ENCODE measurements around the gene CD79B. TPM values are rescaled to one million over a fixed set of nuclear protein-coding genes. Genes with fewer than 3 reads are reported as not detected.
A peak's percentile ranks its signal among the peaks of the same experiment; 100 is the strongest.

The CD79B gene
- total and polyA plus RNA-seq, 10 of the 15 experiments (the other 5 are each of a cell fraction or from before 2014, with no cell fraction given): 17.5 to 148 (median 79.1) TPM

GRCh38 chr17:63946440-63947363 is 14.6 kb upstream of the CD79B start (continued):
- TF ChIP-seq ZBTB40 (IDR thresholded peaks at IDR 0.05; ENCODE audit: borderline replicate concordance): no peak
- TF ChIP-seq RCOR1 (conservative IDR thresholded peaks at IDR 0.05; ENCODE audit: low read depth, low read length): no peak
- no peak for TF ChIP-seq ZNF207 (IDR thresholded peaks at IDR 0.05; ENCODE audit: borderline replicate concordance)
- TF ChIP-seq PML (IDR thresholded peaks at IDR 0.05; ENCODE audit: low read length): no peak
- TF ChIP-seq RBBP5 (conservative IDR thresholded peaks at IDR 0.05): no peak
- no peak for TF ChIP-seq USF2 (IDR thresholded peaks at IDR 0.05; ENCODE audit: borderline replicate concordance, low read depth, low read length)
- TF ChIP-seq MEF2B (IDR thresholded peaks at IDR 0.05; ENCODE audit: partially characterized antibody, poor library complexity, severe bottlenecking): peak; percentile 75
- no peak for TF ChIP-seq RFX5 (IDR thresholded peaks at IDR 0.05; ENCODE audit: low read depth, low read length)
- no peak for TF ChIP-seq IRF5 (IDR thresholded peaks at IDR 0.05; ENCODE audit: borderline replicate concordance)
- no peak for TF ChIP-seq NRF1 (conservative IDR thresholded peaks at IDR 0.05; ENCODE audit: low read depth, low read length)
- TF ChIP-seq STAT3 (IDR thresholded peaks at IDR 0.05; ENCODE audit: low read depth, low read length): no peak
- no peak for TF ChIP-seq IRF3 (IDR thresholded peaks at IDR 0.05)
- TF ChIP-seq JUND (IDR thresholded peaks at IDR 0.05; ENCODE audit: low read depth, low read length): no peak
- TF ChIP-seq ATF2 (IDR thresholded peaks at IDR 0.05; ENCODE audit: low read length): no peak
- no peak for TF ChIP-seq BCL3 (IDR thresholded peaks at IDR 0.05; ENCODE audit: borderline replicate concordance, insufficient read depth, low read depth, low read length, poor library complexity, severe bottlenecking)
- TF ChIP-seq ZZZ3 (IDR thresholded peaks at IDR 0.05; ENCODE audit: control insufficient read depth, insufficient read length, low read depth): no peak
- no peak for TF ChIP-seq CREM (IDR thresholded peaks at IDR 0.05; ENCODE audit: low read depth)
- TF ChIP-seq GATAD2B (conservative IDR thresholded peaks at IDR 0.05; ENCODE audit: low read depth): peak; percentile 72
- no peak for TF ChIP-seq KDM1A (IDR thresholded peaks at IDR 0.05; ENCODE audit: borderline replicate concordance)

Data from GM12878 (cell line).